HG02970 (cell line): ENCODE results near the gene SERP1.

Source experiments
- ATAC-seq: cut with Tn5 transposase; IDR thresholded peaks from one replicate; pipeline ENCODE4 v1.9.1; 2021; ENCODE audit warnings: mild to moderate bottlenecking, moderate library complexity, moderate number of reproducible peaks; ENCODE audit not compliant: unreplicated experiment, low FRiP score

Gene SERP1

GRCh38 chr3:150546226-150547044 is at the start of gene SERP1, which contains the start of gene EIF2A:
Gene SERP1, minus strand, starts transcription at chr3:150546496. Its CDS starts 361 bp downstream, at chr3:150546135.
Gene EIF2A, plus strand, starts transcription at chr3:150546787. Its CDS starts 16 bp downstream, at chr3:150546803.
- peak; percentile 94 for ATAC-seq

GRCh38 chr3:150594150-150594549 is 47.9 kb upstream of the SERP1 start:
- no peak for ATAC-seq

DNA sequence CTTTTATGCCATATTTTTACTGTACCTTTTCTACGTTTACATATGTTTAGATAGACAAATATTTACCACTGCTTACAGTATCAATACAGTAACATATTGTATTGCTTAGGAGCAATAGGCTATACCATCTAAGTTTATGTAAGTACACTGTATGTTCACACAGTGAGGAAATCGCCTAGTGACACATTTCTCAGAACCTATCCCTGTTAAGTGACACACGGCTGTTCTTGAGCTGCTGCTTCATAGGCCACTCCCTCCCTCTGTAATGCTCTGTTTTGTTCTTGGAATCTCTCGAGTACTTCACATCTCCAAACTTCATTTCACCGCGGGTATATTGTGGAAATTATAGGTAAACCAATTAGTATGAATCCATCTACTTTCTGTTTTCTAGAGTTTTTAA is 43.5 kb upstream of the SERP1 start:
- ATAC-seq: no peak

- ATAC-seq: no peak
Measured at GRCh38 chr3:150588027-150588830, 41.9 kb upstream of the SERP1 start.

- ATAC-seq: no peak
Measured at GRCh38 chr3:150583028-150583427, 36.7 kb upstream of the SERP1 start.

DNA sequence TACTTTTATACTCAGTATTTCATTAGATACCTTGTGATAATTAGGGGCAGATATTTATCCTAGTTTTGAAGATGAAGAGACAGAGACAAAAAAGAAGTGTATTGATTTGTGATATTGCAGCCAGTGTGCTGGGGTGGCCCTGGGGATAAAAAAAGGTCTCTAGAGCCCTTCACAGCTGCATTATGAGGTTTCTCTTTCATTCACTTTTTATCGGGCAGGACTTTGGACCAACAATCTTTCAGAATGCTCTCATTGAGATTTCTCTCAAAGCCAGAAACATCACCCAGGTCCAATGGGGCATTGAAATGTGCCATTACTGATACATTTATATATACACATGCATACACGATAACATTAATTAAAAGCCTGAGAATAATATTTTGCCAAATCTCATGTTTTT is 36.3 kb upstream of the SERP1 start:
- no peak for ATAC-seq

- no peak for ATAC-seq
Measured at GRCh38 chr3:150581174-150581573, 34.9 kb upstream of the SERP1 start.

DNA sequence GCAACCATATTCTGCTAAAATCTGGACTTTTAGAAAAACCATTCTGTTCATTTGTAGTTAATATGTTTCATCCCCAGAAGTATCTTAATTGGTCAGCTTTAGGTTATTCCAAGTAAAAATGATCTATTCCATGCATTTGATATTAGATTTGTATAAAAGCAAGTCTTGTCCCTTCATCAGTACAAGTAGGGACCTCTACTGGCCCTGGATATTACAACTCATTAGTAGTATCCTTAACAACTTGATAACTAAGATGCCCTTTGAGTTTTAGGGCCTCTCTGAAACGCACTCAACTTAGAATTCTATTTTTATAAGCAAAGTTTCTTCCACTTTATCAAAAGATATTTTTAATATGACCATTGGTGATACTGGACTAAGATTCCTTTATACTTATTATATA is 31.6 kb upstream of the SERP1 start:
- no peak for ATAC-seq

- no peak for ATAC-seq
Measured at GRCh38 chr3:150567328-150567727, 21.0 kb upstream of the SERP1 start.

DNA sequence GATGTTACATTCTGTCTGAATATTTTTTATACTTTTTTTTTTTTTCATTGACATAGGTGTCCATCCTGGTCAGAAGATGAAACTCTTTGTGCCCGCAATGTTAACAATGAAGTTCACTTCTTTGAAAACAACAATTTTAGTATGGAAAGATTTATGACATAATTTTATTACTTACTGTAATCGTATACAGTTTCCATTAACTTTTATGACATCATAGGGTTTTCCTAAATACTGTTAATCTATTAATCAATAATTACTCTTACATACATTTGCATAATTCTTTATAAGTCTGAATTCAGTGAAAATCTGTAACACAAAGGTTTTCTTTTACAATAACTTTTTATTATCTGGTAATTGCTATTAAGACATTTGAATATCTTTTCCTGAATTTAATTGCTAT is 17.9 kb upstream of the SERP1 start:
- ATAC-seq: no peak

- ATAC-seq: no peak
Measured at GRCh38 chr3:150557725-150558124, 11.4 kb upstream of the SERP1 start.

DNA sequence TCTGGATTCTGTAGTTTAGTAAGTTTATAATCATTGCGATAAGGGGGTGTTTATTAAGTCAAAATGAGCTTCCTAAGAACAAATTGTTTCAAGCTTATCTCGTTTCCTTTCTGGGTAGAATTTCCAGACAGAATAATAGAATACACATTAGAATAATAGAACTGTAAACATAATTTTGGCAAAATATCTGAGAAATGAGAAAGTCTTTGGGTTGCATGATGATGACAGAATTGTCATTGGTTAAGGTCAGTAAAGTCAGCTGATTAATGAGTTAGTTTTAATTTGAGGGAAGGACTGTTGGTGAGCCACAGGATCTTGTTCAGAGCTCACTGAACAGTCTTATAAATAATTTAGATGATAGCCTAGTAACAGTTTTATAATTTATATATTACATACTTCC is 10.5 kb upstream of the SERP1 start:
- no peak for ATAC-seq

- no peak for ATAC-seq
Measured at GRCh38 chr3:150555859-150556436, 9.7 kb upstream of the SERP1 start.

DNA sequence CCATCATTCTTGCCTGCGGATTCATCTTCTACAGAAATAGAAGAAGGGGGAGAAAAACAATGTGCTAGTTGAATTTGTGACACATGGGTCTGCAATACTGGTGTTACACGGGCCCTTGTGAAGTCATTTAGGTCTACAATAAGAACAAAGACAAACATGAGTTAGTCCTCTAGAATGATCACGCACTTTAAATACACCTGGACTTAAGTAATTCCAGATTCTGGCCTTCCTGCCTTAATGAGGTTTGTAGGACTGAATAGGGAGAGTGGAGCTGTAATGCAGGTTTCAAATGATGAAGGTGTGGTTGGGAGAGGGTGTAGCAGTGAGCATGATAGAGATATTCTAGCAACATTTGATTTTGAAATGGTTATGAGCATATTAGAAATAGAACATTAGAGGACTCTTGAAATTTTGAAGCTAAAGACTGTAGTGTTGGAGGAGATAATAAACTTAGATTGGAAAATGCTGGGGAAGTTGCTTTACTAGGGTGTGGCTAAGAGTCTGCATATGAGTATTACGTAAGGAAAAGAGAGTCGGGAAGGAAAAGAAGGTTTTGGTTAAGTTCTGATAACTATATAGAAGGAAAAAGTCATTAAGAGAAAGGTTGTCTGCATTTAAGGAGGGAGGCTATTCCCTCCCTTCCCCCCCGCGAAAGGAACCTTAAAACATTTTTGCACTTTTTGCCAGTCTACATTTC is 897 bp upstream of the SERP1 start:
- ATAC-seq: no peak

- ATAC-seq: no peak
Measured at GRCh38 chr3:150545419-150546225, 674 bp downstream of the SERP1 start.

GRCh38 chr3:150544726-150545125 is 1.6 kb downstream of the SERP1 start:
- no peak for ATAC-seq

DNA sequence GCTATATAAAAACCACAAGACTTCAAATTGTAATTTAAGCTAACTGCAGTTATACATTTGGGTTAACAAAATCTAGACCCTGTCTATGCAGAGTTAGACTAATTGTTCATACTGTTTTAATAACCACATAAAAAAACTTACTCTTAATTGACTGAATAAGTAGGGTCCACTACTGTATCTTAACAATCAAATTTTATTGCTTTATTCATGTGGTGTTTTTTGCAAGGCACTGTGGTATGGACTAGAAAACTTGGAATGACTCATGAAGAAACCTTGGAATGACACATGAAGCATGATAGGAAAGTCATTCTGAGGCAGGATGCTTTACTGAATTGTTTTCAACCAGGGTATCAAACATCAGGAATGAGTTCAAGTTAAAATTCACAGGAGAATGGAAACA is 2.3 kb downstream of the SERP1 start:
- no peak for ATAC-seq

DNA sequence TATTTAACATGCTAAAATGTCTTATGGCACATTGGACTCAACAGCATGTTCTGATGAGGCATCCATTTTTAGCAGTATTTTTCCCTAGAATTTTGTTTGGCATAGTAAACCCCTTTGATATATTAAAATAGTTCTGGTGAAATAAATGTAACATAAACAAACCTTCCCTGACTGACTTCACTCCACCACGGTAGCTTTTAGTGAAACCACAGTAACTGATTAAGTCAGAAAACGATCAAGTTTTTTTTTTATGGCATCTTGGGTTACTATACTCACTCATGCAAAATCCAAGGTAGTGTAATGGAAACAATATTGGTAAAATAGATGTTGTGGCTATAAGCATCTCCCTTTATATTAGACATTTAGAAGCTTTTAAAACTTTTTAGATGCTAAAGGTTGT is 2.8 kb downstream of the SERP1 start:
- ATAC-seq: no peak

DNA sequence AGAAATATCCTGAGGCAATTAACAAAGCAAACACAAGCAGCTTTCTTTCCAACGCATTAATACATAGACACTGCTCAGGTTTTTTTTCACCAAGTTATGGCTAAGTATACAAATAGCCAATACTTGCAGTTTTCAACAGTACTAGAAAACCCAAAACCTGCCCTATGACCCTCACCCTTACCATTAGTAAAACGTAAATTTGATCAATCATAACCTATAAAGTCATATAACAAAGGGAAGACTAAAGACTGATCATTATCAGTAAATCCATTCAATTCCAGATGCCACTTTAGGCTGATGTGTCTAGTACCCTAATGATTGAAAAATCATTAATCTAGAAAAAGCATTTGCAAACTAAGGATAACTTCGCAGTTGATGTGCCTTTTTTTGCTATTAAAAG is 3.2 kb downstream of the SERP1 start:
- ATAC-seq: no peak

DNA sequence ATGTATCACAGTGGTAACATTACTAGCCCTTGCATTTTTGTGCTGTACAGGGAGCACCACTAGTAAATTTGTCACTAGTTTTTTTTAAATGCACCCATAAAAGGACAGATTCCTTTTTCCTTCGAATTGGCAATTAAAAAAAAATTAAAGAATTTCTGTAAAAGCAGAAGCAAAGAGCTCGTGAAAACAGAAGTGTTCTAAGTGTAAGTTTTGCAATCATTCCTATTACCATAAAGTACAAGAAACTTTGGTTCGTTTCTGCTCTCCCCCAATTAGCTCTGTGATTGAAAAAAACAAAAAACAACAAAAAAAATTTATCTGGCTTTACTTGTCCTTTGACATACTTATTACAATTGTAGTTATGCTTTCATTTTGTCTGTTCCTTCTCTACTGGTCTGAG is 5.3 kb downstream of the SERP1 start:
- no peak for ATAC-seq
